Activated CD8-positive, alpha-beta T cell treated with anti-CD3 and anti-CD28 coated beads, Interleukin-2, amount 10 ng/mL, durations not matched to agents 7 days and 5 days (primary cell): ENCODE results near the gene TNFAIP2. TPM values are rescaled to one million over a fixed set of nuclear protein-coding genes. Genes with fewer than 3 reads are reported as not detected.
A peak's percentile ranks its signal among the peaks of the same experiment; 100 is the strongest.

ENCODE experiments used
- ATAC-seq: fragments of 150-1000 bp; cut with Tn5 transposase; one replicate; pipeline ENCODE4 v1.10.0; 2021; ENCODE audit warnings: moderate library complexity
- CTCF ChIA-PET: fragments of 350-600 bp; sonication (Branson Sonifier 250); formaldehyde crosslinking; loops from one replicate; lab custom pipeline; 2021; ENCODE audit warnings: antibody characterized with exemption; lab: Charles Lee
- POLR2A ChIA-PET: fragments of 350-600 bp; sonication (Branson Sonifier 250); formaldehyde crosslinking; loops from one replicate; lab custom pipeline; 2021; ENCODE audit warnings: antibody characterized with exemption; lab: Charles Lee
- DNase-seq: peaks from one replicate; pipeline ENCODE4 v3.0.0-alpha.2; 2020
- H3K27ac Mint-ChIP-seq: one replicate; pipeline ENCODE4 v1.8.0; 2021; ENCODE audit warnings: mild to moderate bottlenecking, mixed read lengths
- H3K27me3 Mint-ChIP-seq: one replicate; pipeline ENCODE4 v1.8.0; 2021; ENCODE audit warnings: low read depth, mixed read lengths
- H3K36me3 Mint-ChIP-seq: one replicate; pipeline ENCODE4 v1.8.0; 2021; ENCODE audit warnings: low read depth, mixed read lengths
- H3K4me1 Mint-ChIP-seq: one replicate; pipeline ENCODE4 v1.8.0; 2021; ENCODE audit warnings: low read depth, mixed read lengths
- H3K4me3 Mint-ChIP-seq: one replicate; pipeline ENCODE4 v1.8.0; 2021; ENCODE audit warnings: mild to moderate bottlenecking, mixed read lengths
- H3K9me3 Mint-ChIP-seq: one replicate; pipeline ENCODE4 v1.8.0; 2022; ENCODE audit warnings: mixed read lengths; ENCODE audit not compliant: insufficient read depth
- total RNA-seq, 2 experiments: library from RNA; stranded (reverse); gene quantifications; one replicate each; pipeline ENCODE4 v1.2.3, GENCODE V29; 2021

Gene TNFAIP2
- total RNA-seq, 2 experiments from 2014 or later: 0.23 to 0.71 TPM

DNA sequence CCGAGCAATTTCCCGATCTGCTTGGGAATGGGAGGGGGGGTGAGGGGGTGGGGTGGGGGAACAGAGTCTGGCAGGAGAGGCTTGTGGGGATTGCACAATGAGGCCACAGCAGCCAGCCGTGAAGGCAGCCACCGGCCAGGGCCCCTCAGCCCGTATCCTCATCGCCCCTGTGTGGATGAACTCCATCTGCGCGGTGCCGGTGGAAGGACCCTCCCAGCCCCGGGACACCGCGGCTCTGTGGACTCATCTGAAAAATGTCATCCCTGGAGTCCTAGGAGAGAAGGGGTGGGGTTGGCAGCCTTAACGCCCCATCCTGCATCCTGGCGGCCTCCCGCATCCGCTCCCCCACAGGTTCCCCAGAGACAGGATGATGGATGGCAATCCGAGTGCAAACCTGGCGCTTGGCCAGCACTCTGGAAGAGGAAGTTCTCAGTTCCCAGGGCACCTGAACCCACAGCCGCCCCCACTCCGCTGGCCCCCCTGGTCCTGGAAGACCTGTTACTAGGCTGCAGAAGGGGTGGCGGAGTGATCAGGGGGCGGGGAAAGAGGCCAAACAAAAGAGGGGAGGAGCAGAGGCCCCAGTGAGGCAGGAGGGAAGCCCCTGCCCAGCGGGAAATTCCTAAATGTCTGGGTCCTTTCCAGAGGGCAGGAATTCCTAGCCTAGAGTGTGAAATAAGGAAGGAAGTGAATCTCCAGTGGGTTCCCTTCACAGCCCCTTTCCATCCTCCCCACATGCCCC lies 1.2 kb upstream of the TNFAIP2 start:
- Mint-ChIP-seq H3K4me3 (no peak overlapping the region), H3K36me3 (no peaks in the 10 kb centered on the region), H3K27me3 (peaks cover 19% of the 10 kb centered on the region), H3K27ac (no peak overlapping the region), H3K4me1 (no peaks in the 10 kb centered on the region), H3K9me3 (no peaks in the 10 kb centered on the region)
- POLR2A ChIA-PET: no interaction called here
- ATAC-seq: no peak
- DNase-seq: no peak
- CTCF ChIA-PET: interaction anchor here (3.1 kb wide), 1 partner anchor 17 kb away, joined by 11 read pairs; no protein-coding TSS in a partner anchor

DNA sequence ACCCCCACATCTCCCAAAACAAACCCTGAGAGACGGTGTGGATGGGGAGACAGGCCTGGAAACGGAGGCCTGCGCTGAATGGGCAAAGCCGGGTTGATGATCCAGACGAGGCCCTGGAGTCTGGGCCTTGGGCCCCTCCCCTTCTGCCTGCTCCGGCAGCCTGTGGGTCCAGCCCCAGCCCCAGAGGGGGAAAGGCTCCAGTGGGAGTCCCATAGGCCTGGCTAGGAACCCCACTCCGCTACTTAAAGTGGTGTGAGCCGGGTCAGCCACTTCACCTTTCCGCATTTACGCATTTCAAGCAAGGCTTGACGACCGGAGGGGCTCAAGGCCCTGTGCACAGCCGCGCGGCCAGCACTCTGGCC lies 695 bp upstream of the TNFAIP2 start:
- ChIA-PET CTCF (no interaction called here), POLR2A (no interaction called here)
- peaks cover 19% of the 10 kb centered on the region for H3K27me3 Mint-ChIP-seq
- H3K36me3 Mint-ChIP-seq: no peaks in the 10 kb centered on the region
- no peaks in the 10 kb centered on the region for H3K9me3 Mint-ChIP-seq
- ATAC-seq: no peak
- no peaks in the 10 kb centered on the region for H3K4me1 Mint-ChIP-seq
- H3K27ac Mint-ChIP-seq: no peak overlapping the region
- no peak overlapping the region for H3K4me3 Mint-ChIP-seq
- no peak for DNase-seq

GRCh38 chr14:103123634-103124500 lies 606 bp downstream of the TNFAIP2 start:
- CTCF ChIA-PET: no interaction called here
- Mint-ChIP-seq H3K4me1 (no peaks in the 10 kb centered on the region), H3K27ac (no peak overlapping the region), H3K36me3 (no peaks in the 10 kb centered on the region), H3K9me3 (no peaks in the 10 kb centered on the region), H3K4me3 (no peak overlapping the region), H3K27me3 (peaks cover 19% of the 10 kb centered on the region)
- ATAC-seq: peak; percentile 24
- POLR2A ChIA-PET: no interaction called here
- DNase-seq: no peak

GRCh38 chr14:103124501-103125001 lies 1.3 kb downstream of the TNFAIP2 start:
- no peak for ATAC-seq
- H3K36me3 Mint-ChIP-seq: no peaks in the 10 kb centered on the region
- no peak overlapping the region for H3K27ac Mint-ChIP-seq
- H3K4me1 Mint-ChIP-seq: no peaks in the 10 kb centered on the region
- peaks cover 19% of the 10 kb centered on the region for H3K27me3 Mint-ChIP-seq
- POLR2A ChIA-PET: no interaction called here
- H3K4me3 Mint-ChIP-seq: no peak overlapping the region
- no peaks in the 10 kb centered on the region for H3K9me3 Mint-ChIP-seq
- CTCF ChIA-PET: interaction anchor here (1.6 kb wide), 1 partner anchor 20 kb away, joined by 8 read pairs; no protein-coding TSS in a partner anchor
- no peak for DNase-seq

DNA sequence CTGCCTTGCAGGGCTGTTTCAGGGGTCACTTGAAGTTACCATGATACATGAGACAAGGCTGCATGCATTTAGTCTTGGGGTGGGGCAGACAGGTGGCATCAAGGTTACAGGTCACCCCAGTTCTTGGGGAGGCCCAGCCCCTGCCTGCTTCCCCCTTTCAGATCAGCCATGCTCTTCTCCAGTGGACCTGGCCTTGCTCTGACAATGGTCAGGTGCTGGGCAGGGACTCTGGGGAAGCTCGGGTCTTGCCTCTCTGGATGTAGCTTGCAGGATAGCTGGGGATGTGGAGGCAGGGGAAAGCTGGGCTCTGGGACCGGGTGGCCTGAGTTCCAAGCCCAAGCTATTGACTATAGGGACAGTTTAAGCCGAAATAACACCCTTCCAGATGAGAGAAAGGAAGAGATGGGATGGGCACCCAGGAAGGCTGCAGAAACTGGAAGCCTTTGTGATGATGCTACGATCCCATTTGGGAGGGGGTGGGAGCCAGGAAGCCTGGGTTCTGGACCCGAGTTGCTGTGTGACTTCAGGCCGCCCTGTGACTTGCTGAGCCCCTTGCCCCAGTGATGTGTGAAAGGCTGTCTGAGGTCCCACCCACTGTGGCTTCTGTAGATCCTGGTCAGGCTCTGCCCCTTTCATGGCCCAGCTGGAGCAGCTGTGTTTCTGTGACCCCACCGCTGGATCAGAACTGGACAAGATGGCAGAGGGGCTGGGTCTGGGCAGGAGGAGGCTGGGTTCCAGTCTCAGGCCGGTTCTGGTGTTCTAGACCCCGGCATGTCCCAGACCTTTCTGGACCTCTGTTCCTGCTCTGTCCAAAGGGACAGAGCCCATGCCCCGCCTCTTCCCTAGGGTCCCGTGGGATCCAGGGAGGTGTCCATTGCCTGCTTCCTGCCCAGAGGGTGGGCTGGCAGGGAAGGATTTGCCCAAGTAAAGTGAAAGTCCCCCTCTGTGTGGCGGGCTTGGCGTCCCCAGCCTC lies 2.1 kb downstream of the TNFAIP2 start:
- no peaks in the 10 kb centered on the region for H3K36me3 Mint-ChIP-seq

GRCh38 chr14:103126088-103126872 lies 3.0 kb downstream of the TNFAIP2 start:
- ChIA-PET CTCF (interaction anchor here (1.6 kb wide), 1 partner anchor 21 kb away, joined by 8 read pairs; no protein-coding TSS in a partner anchor), POLR2A (no interaction called here)
- Mint-ChIP-seq H3K36me3 (no peaks in the 10 kb centered on the region), H3K27me3 (peaks cover 14% of the 10 kb centered on the region), H3K4me1 (no peaks in the 10 kb centered on the region), H3K27ac (no peak overlapping the region), H3K4me3 (no peak overlapping the region), H3K9me3 (no peaks in the 10 kb centered on the region)
- ATAC-seq: no peak
- DNase-seq: no peak

More for the DNA sequence above, 2.1 kb downstream of the TNFAIP2 start:
- no peak overlapping the region for H3K4me3 Mint-ChIP-seq
- no peak for ATAC-seq
- POLR2A ChIA-PET: interaction anchor here (0.7 kb wide), 1 partner anchor 210 kb away, joined by 3 read pairs; no protein-coding TSS in a partner anchor
- no peaks in the 10 kb centered on the region for H3K4me1 Mint-ChIP-seq
- H3K27ac Mint-ChIP-seq: no peak overlapping the region
- no peaks in the 10 kb centered on the region for H3K9me3 Mint-ChIP-seq
- no peak for DNase-seq
- H3K27me3 Mint-ChIP-seq: peaks cover 17% of the 10 kb centered on the region
- CTCF ChIA-PET: interaction anchor here (1.6 kb wide), 1 partner anchor 20 kb away, joined by 8 read pairs; no protein-coding TSS in a partner anchor

- DNase-seq (no peak), ATAC-seq (no peak)
- H3K9me3 Mint-ChIP-seq: no peaks in the 10 kb centered on the region
- peaks cover 11% of the 10 kb centered on the region for H3K27me3 Mint-ChIP-seq
- no peaks in the 10 kb centered on the region for H3K4me1 Mint-ChIP-seq
- no peaks in the 10 kb centered on the region for H3K36me3 Mint-ChIP-seq
- ChIA-PET POLR2A (no interaction called here), CTCF (no interaction called here)
- H3K4me3 Mint-ChIP-seq: no peak overlapping the region
- H3K27ac Mint-ChIP-seq: no peak overlapping the region
These were observed 3.6 kb downstream of the TNFAIP2 start for GRCh38 chr14:103126873-103127304.

DNA sequence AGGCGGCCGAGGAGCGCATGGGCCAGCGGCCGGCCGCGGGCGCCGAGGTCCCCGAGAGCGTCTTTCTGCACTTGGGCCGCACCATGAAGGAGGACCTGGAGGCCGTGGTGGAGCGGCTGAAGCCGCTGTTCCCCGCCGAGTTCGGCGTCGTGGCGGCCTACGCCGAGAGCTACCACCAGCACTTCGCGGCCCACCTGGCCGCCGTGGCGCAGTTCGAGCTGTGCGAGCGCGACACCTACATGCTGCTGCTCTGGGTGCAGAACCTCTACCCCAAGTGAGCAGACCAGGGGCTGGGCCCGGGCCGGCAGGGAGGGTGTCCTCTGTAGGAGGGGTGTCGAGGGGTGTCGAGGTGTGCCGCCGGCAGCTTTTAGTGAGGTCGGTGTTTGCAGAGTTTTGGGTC lies 4.1 kb downstream of the TNFAIP2 start:
- H3K27ac Mint-ChIP-seq: no peak overlapping the region
- H3K4me1 Mint-ChIP-seq: no peaks in the 10 kb centered on the region
- POLR2A ChIA-PET: no interaction called here
- H3K36me3 Mint-ChIP-seq: no peaks in the 10 kb centered on the region
- DNase-seq: no peak
- H3K4me3 Mint-ChIP-seq: no peak overlapping the region
- CTCF ChIA-PET: no interaction called here
- peaks cover 6% of the 10 kb centered on the region for H3K27me3 Mint-ChIP-seq
- H3K9me3 Mint-ChIP-seq: no peaks in the 10 kb centered on the region
- ATAC-seq: no peak

- CTCF ChIA-PET: no interaction called here
- no peaks in the 10 kb centered on the region for H3K9me3 Mint-ChIP-seq
- ATAC-seq: no peak
These were observed 4.8 kb downstream of the TNFAIP2 start for GRCh38 chr14:103127861-103128598.

DNA sequence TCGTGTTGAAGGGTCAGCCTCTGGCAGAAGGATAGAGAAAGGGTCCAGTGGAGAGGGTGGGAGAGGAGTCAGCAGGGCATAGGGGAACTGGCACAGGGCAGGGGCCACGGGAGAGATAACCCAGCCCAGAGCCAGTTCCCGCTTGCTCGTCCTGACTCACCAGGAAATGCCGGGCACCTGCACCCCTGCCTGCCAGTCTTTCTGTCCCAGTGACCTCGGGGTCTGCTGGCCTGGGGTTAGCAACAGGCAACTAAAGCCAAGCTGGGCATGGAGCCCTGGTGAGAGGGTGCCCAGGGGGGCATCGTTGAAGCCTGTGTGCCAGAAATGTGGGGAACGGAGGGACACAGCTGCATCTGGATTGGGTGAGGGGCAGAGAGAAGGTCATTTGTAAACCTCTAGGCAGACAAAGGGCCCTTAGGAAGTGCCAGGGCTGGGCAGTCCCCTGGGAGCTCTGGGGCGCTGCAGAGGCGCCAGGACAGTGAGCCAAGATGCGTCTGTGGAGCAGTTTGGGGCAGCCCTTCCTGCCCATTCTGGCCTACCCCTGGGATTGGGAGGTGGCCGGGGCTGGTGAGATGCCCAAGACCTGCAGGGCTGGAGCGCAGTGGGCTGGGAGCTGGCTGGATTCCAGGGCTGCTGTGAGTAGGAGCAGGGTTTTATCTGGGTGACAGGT lies 5.5 kb downstream of the TNFAIP2 start:
- H3K4me1 Mint-ChIP-seq: no peaks in the 10 kb centered on the region

More at GRCh38 chr14:103127861-103128598, 4.8 kb downstream of the TNFAIP2 start:
- H3K36me3 Mint-ChIP-seq: no peaks in the 10 kb centered on the region
- no peak overlapping the region for H3K27ac Mint-ChIP-seq
- H3K4me3 Mint-ChIP-seq: no peak overlapping the region
- DNase-seq: no peak
- H3K4me1 Mint-ChIP-seq: no peaks in the 10 kb centered on the region
- POLR2A ChIA-PET: no interaction called here
- peaks cover 6% of the 10 kb centered on the region for H3K27me3 Mint-ChIP-seq

More for the DNA sequence above, 5.5 kb downstream of the TNFAIP2 start:
- Mint-ChIP-seq H3K27me3 (peaks cover 6% of the 10 kb centered on the region), H3K27ac (no peak overlapping the region), H3K36me3 (no peaks in the 10 kb centered on the region), H3K4me3 (no peak overlapping the region), H3K9me3 (no peaks in the 10 kb centered on the region)
- ChIA-PET POLR2A (no interaction called here), CTCF (no interaction called here)
- DNase-seq: no peak
- ATAC-seq: no peak
